GM18505 (cell line): ENCODE data around the gene SLC24A5.

Experiments
- ATAC-seq: cut with Tn5 transposase; IDR thresholded peaks from one replicate; pipeline ENCODE4 v1.9.1; 2021; ENCODE audit not compliant: unreplicated experiment
- POLR2A ChIP-seq: IDR thresholded peaks from 4 replicates; pipeline ENCODE4 v1.6.1; 2011; ENCODE audit warnings: borderline replicate concordance; ENCODE audit not compliant: insufficient read depth, insufficient read length; ENCODE audit errors: extremely low read depth

The SLC24A5 gene

DNA sequence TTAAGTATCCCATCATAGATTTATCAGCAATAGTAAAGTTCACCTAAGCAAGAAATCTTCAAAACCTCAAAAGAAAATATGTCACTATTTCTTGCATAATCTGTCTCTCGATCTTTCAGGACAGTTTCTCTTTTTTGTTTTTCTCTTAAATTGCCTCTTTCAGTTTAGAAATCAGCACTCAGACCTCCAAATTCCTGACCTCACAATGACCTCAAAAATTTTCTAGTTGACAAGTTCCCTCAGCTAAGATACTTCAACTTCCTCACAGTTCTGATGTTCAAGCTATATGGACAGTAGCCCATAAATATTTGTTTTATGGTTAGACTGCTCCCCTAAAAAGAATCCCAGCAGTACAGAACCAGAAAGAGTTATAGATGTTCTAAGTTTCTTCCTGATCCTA, 24.1 kb downstream of the SLC24A5 start:
- no peak for ATAC-seq

DNA sequence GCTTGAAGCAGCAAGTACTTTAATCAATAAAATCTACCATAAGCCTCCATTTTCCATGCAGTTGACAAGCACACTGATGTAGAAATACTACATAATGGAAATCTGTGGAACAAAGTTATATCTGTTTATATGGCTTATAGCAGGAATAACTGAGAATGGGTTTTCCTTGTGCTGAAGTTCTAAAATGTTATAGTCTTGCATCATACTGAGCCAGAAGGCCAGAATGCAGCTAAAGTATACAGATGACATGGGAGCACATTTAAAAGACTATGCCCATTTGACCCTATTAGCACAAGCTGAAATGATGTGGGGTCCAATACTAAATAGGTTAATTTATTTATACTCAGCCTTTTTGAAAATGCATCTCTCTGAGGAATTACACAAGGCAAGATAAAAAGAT, 25.1 kb downstream of the SLC24A5 start:
- no peak for ATAC-seq
- no peak for TF ChIP-seq POLR2A

More for the DNA sequence above, 24.1 kb downstream of the SLC24A5 start:
- no peak for TF ChIP-seq POLR2A

DNA sequence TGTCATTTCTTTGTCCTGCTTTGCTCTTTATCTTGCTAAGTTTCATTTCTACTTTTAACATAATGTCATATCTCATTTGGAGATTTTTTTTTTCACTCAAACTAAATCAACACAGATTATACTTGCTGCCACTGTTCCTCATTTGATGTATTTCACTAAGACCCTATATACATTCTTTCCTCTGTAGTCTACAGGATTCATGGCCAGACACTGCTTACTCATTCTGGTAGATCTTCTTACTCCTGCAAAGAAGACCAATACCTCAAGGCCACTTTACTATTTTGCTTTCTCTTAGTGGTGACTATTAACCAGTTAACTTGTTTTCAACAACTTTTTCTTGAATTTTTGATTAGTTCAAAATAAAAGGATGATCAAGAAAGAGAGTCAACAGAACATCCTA, 26.6 kb downstream of the SLC24A5 start:
- no peak for TF ChIP-seq POLR2A
- no peak for ATAC-seq

DNA sequence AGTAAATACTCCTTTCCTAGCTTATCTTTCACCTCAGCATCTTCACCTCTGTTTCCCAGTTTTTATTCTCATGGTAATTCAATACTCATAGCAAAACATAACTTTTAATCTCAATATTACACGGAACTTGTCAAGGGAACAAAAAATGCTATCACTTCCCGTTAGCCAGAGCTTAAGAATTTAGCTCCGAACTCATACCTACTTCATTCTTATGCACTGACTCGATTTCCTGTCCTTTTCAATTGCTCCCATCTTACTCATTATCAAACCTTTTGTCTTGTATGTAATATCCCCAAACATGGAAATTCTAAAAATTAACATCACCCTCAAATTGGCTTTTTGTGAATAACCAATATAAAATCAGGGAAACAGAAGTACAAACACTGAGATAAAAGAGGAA, 29.1 kb downstream of the SLC24A5 start:
- no peak for TF ChIP-seq POLR2A
- ATAC-seq, result no peak

DNA sequence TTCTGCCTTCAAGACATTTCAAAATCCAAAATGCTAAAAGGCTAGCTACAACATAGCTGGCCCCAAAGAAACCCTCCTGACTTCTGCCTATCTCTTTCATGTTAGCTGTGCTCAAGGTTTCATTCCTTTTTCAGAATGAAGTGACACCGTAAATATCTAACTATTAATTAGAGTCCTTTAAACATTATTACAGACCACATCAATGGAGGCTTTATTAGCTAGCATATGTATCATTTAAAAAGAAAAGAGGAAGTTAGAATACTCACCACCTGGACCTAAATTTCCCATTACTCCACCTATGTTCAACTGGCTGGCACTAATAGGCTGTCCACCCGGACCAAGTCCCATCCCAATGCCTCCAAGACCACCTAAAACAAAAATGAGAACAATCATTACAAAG, 32.7 kb downstream of the SLC24A5 start:
- no peak for ATAC-seq
- TF ChIP-seq POLR2A, result no peak

DNA sequence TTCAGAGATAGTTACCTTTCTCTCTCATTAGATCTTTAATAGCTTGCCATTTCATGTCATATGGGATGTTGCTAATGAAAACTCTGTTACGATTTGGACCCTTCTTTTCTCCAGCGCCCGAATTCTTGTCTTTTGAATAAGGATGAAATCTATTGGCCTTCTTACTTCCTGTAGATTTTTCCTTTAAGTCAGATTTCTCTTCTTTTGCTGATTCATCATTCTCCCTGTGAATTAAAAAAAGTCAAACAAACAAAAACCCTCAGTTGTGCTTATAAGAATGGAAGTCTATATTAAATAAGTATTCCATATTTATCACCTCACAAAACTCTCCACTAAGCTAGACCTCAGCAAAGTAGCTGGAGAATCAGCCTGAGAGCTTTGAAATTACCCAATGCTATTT, 47.8 kb downstream of the SLC24A5 start:
- no peak for TF ChIP-seq POLR2A
- ATAC-seq, result no peak

DNA sequence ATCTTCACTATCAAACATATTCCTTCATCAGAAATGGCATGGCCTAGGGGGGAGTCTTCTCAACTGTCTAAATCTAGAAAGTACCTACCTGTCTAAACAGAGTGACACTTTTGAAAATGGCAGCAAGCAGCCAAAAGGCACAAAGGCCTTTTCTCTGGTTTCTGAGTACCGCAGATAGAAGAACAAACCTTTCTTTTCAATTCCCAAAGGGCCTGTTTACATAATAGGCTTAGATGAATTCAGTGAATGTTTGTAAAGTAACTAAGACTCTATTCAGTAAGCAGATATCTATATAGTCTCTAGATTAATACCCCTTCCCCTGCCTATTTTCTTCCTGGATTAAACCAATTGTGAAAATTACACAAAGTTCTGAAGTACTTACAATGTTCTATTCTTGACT, 50.2 kb downstream of the SLC24A5 start:
- no peak for ATAC-seq
- TF ChIP-seq POLR2A, result no peak

DNA sequence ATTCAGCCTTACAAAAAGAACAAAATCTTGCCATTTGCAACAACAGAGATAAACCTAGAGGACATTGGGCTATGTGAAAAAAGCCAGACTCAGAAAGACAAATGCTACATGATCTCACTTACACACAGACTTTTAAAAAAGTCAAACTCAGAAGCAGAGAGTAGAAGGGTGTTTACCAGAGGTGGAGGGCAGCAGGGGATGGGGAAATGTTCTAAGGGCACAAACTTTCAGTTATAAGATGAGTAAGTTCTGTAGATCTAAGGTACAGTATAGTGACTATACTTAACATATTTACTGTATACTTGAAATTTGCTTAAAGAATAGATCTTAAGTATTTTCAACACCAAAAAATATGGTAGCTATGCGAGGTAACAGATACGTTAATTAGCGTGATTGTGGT, 54.3 kb downstream of the SLC24A5 start:
- no peak for TF ChIP-seq POLR2A
- ATAC-seq, result no peak

DNA sequence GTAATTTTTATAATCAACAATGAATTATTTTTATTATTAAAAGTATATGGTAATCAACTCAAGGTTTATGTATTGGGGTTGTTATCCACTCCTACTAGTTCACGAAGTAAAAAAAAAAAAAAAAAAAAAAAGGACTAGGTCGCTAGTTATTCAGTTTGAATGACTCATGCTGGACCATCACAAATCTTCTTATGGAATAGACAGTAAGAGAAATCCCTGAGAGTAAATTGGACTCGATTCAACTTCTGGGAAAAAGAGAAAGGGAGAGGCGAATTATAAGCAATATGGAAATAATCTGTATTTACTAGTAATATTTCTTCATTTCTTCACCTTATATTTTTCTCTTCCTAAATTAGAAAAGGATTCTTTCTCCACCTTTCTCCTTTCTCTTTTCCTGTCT, 55.3 kb downstream of the SLC24A5 start:
- no peak for TF ChIP-seq POLR2A
- ATAC-seq, result no peak

DNA sequence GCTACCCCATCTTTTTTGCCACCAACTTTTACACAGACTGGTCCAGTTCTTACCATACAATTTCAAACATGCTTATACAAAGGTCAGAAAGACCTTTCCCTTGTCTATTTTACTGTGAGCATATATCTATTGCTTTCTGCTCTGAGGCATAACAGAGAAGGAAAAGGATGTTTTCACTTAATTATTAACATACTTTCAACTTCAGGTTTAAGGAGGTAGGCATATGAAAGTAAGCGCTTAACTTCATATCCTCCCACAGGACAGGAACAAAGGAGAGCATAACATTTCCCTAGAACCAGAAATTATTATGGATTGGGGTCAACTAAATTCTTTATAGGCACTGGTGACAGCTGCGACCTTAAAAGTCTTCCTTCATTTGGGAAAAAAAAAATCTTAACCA, 56.2 kb downstream of the SLC24A5 start:
- no peak for TF ChIP-seq POLR2A
- no peak for ATAC-seq

DNA sequence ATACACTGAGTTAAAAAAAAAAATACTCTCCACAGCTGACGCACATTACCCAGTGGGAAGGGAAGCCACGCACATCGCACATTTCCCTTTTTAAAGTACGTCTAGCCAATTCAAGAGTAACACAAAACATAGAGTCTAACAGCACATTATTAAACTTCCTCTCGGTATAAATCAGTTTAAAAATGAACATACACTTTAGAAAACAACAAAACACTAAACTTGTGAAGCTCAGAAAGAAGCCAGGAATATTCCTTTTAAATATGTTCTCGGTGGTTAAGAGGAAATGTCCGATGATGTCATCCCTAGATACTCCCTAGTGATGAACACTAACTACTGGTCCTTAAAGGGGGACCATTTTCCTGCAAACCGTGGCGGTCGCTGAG, 56.6 kb downstream of the SLC24A5 start:
- ATAC-seq, result peak; percentile 68
- TF ChIP-seq POLR2A, result no peak

DNA sequence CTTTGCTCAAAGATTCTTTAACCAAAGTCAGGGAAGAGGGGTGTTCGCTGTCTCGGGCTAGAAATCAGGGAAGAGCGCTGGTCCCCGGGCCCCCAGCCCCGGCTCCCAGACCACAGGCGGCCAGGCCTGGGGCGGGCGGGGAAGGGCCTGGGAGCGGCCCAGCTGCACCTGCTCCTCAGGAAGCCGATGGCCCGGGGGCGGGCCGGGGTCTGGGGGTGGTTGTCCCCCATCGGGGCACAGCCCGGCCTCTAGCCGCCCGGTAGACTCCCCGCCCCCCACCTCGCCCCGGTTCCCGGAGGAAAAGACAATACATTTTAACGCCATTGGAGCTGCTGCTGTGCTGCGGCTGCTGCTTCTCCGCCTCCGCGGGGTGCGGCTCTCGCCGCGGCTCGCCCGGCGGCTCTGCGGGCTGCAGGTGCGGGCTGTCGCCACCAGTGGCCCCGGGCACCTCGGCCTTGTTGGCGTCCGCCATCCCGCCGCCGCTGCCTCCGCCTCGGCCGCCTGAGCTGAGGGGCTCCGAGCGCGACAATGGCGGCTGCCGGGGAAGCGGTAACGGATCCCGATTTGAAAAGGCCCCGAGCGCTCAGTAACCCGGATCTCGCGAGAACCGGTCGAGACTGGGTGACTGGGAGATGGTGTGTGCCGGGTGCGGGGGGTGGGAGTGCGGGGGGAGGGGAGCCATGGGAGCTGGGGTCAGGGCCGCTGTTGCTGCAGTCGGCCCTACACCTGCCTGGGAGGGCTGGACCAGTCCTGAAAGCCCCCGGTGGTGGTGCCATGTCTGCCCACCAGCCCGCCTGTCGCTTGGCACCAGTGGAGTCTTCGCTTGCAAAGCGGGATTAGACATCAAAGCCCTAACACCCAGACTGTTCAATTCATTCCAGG, 57.2 kb downstream of the SLC24A5 start, which contains the start of gene MYEF2:
TSS of gene MYEF2 (minus strand) at position 530 of the 882 bp plus-strand sequence. CDS start at position 472, 58 bp downstream.
- peak; percentile 67 for TF ChIP-seq POLR2A
- peak; percentile 71 for ATAC-seq

DNA sequence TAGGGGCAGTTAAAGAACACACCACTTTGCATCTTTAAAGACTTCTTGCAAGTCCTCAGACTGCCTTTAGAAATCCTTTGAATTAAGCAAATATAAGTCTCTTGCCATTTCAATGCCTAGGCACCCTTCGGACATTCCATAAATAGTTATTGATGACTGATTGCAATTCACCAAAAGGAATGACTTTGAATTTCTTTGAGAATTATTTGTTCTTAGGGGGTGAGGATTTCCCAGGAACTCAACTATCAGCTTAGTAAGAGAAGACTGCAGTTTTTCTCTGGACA, 57.8 kb downstream of the SLC24A5 start:
- TF ChIP-seq POLR2A, result no peak
- no peak for ATAC-seq

DNA sequence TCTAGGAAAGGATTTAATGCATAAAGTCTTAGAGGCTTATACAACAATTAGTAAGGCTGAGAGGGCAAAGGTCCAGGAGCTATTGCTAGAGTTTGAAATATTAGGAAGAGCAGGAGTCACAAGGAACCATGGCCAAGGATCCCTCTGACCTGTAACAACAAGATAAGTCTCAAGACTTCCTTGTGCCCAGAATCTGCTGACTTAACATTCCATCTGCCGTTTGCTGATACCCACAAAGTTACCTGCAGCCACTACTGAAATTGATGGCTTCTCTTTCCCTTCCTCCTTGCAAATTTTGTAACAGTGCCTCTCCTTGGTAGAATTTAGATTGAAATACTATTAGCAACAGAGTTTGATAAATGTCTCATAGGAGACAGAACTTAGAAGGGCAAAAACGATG, 62.0 kb downstream of the SLC24A5 start:
- no peak for ATAC-seq

DNA sequence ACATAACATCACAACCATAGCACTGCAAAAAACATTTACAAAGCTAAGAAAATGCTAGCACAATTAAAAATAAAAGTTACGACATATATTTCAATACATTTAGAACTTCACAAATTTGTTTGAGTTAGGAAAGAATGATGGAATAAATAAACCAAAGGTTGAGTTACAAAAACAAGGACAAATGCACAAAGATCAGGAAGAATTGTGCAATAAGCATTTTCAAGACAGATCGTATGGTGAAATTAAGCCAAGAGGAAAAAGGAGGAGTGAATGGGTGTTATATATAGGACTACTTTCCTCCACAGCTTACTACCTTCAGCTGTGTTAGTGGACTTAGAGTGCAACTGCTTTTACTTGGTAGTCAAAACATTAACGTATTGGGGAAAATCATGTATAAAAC, 64.7 kb downstream of the SLC24A5 start:
- no peak for TF ChIP-seq POLR2A
- no peak for ATAC-seq

More for the DNA sequence above, 62.0 kb downstream of the SLC24A5 start:
- no peak for TF ChIP-seq POLR2A

DNA sequence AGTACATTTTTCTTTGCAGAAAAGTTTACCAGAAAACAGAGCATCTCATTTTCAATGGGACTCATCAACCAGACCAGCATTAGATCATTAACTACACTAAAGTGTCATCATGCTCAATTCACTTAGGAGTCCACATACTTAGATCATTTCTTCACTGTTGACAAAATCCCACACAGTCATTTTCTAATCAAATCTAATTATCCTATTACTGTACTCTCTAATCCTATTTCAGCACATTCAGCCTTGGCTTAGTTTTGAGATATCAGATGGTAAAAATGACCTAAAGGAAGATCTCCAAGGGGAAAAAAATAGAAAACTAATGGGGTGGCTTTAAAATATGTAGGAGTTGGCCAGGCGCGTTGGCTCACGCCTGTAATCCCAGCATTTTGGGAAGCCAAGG, 65.5 kb downstream of the SLC24A5 start:
- no peak for TF ChIP-seq POLR2A
- no peak for ATAC-seq
